BLaER1 treated with 17β-estradiol and CSF1 and Interleukin-3, amounts not matched to agents 10 nM and 100 nM (cell line): ENCODE data around the gene A3GALT2.
A peak's percentile ranks its signal among the peaks of the same experiment; 100 is the strongest.

Experiments used
- H3K27ac ChIP-seq, 11 experiments: shearing (Covaris generic); formaldehyde crosslinking; 2 replicates each; pipeline ENCODE4 v1.8.1; 2022
- H3K27me3 ChIP-seq, 11 experiments: shearing (Covaris generic); formaldehyde crosslinking; 2 replicates each; pipeline ENCODE4 v1.8.1; 2022
- H3K36me3 ChIP-seq, 11 experiments: shearing (Covaris generic); formaldehyde crosslinking; 2 replicates each; pipeline ENCODE4 v1.8.1; 2022
- H3K4me1 ChIP-seq, 10 experiments: shearing (Covaris generic); formaldehyde crosslinking; 2 replicates each; pipeline ENCODE4 v1.8.1; 2022
- H3K4me2 ChIP-seq, 11 experiments: shearing (Covaris generic); formaldehyde crosslinking; 2 replicates each; pipeline ENCODE4 v1.8.1; 2022
- H3K4me3 ChIP-seq, 10 experiments: shearing (Covaris generic); formaldehyde crosslinking; 2 replicates each; pipeline ENCODE4 v1.8.1; 2022
- H3K9ac ChIP-seq, 11 experiments: shearing (Covaris generic); formaldehyde crosslinking; 2 replicates each; pipeline ENCODE4 v1.8.1; 2022
- H3K9me3 ChIP-seq, 11 experiments: shearing (Covaris generic); formaldehyde crosslinking; replicated peaks in 1 of 11; 2 replicates each; pipeline ENCODE4 v1.8.1; 2022
- H4K20me1 ChIP-seq, 11 experiments: shearing (Covaris generic); formaldehyde crosslinking; 2 replicates each; pipeline ENCODE4 v1.8.1; 2022
- Cebpa-rat ChIP-seq, 11 experiments: shearing (Covaris generic); IDR thresholded peaks; 2 replicates each; pipeline ENCODE4 v1.8.1; 2022

A3GALT2 gene

GRCh38 chr1:33260439-33260838 lies 60.5 kb downstream of the A3GALT2 start:
- Histone ChIP-seq H3K27me3 (no peaks in the 10 kb centered on the region), H4K20me1 (peaks cover 54 to 79% (median 68%) of the 10 kb centered on the region in 11 experiments; a peak in 21 of 22 replicates), H3K27ac (no peak overlapping the region), H3K4me2 (no peak overlapping the region; a peak in 1 of 22 replicates), H3K36me3 (peaks cover 7 to 51% (median 21%) of the 10 kb centered on the region in 11 experiments; a peak in 17 of 22 replicates), H3K9ac (no peak overlapping the region; a peak in 1 of 22 replicates), H3K9me3 (no peaks in the 10 kb centered on the region), H3K4me1 (peaks cover 18 to 41% (median 27%) of the 10 kb centered on the region in 10 experiments), H3K4me3 (no peak overlapping the region)
- TF ChIP-seq Cebpa-rat (IDR thresholded peaks at IDR 0.05), result no peak

DNA sequence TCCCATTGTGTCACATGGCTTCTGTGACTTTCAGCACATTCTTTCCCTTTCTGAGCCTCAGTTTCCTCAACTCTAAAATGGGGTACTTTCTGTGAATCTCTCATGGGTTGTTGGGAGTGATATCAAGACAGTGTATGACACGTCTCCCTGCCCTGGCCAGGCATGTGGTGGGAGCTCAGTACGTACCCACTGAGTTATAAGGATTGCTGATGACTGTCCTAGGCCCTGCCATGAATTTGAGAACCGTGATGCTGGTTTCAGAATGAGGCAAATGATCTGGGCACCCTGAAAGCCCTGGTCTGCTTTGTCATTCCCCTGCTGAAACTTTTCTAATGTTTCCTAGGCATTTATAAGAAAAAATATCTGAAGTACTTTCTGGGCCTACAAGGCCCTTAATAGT lies 61.0 kb downstream of the A3GALT2 start:
- H3K27me3 ChIP-seq, result no peaks in the 10 kb centered on the region
- no peak for TF ChIP-seq Cebpa-rat (IDR thresholded peaks at IDR 0.05)
- no peak overlapping the region; a peak in 1 of 22 replicates for H3K9ac ChIP-seq
- H3K9me3 ChIP-seq, result no peaks in the 10 kb centered on the region
- H3K36me3 ChIP-seq, result peaks cover 7 to 48% (median 20%) of the 10 kb centered on the region in 11 experiments; a peak in 17 of 22 replicates
- H3K4me3 ChIP-seq, result no peak overlapping the region
- no peak overlapping the region for H3K27ac ChIP-seq
- peaks cover 49 to 74% (median 63%) of the 10 kb centered on the region in 11 experiments; a peak in 21 of 22 replicates for H4K20me1 ChIP-seq
- H3K4me1 ChIP-seq, result peaks cover 22 to 46% (median 33%) of the 10 kb centered on the region in 10 experiments
- H3K4me2 ChIP-seq, result peak overlapping the region in 6 of 11 experiments; percentile 99 to 100 (median 99); a peak in 6 of 22 replicates

DNA sequence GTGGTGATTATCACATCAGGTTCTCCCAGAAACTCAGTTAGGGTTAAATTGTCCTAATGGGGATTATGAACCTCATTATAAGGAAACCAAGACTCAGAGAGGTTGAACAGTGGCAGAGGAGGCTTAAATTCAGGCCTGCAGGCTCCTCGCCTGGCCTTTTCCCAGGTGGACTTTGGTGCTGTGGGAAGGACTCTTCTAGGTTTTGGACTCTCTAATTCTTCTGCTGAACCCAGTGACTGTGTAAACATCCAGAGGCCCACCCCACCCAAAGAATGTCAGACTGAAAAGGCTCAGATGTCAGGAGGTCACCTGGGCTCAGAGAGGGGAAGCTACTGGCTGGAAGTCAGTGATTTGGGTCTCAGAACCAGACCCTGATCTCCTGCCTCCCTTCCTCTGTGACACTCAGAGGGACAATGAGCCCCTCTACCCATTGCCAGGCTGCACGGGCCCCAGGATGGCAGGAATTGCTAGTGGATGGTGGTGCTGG lies 62.1 kb downstream of the A3GALT2 start:
- Histone ChIP-seq H3K9ac (peak overlapping the region in 7 of 11 experiments; percentile 91 to 98 (median 95); a peak in 6 of 22 replicates), H3K36me3 (peaks cover 7 to 43% (median 20%) of the 10 kb centered on the region in 11 experiments; a peak in 17 of 22 replicates), H3K27ac (peak overlapping the region in 6 of 11 experiments; percentile 90 to 97 (median 94); a peak in 8 of 22 replicates), H4K20me1 (peaks cover 38 to 63% (median 52%) of the 10 kb centered on the region in 11 experiments; a peak in 21 of 22 replicates), H3K27me3 (no peaks in the 10 kb centered on the region), H3K4me2 (peak overlapping the region; percentile 93 to 100 (median 99)), H3K9me3 (no peaks in the 10 kb centered on the region), H3K4me1 (peaks cover 24 to 47% (median 34%) of the 10 kb centered on the region in 10 experiments), H3K4me3 (peak overlapping the region in 3 of 10 experiments; percentile 78 to 88 (median 87); a peak in 3 of 20 replicates)
- no peak for TF ChIP-seq Cebpa-rat (IDR thresholded peaks at IDR 0.05)

- H4K20me1 ChIP-seq, result peaks cover 31 to 55% (median 44%) of the 10 kb centered on the region in 11 experiments; a peak in 21 of 22 replicates
- peak overlapping the region; percentile 91 to 98 (median 95) for H3K9ac ChIP-seq
- peaks cover 24 to 47% (median 34%) of the 10 kb centered on the region in 10 experiments for H3K4me1 ChIP-seq
- H3K9me3 ChIP-seq, result no peaks in the 10 kb centered on the region
- peak overlapping the region; percentile 93 to 100 (median 99) for H3K4me2 ChIP-seq
- H3K27ac ChIP-seq, result peak overlapping the region; percentile 90 to 97 (median 95)
- peak overlapping the region; percentile 73 to 93 (median 84) for H3K4me3 ChIP-seq
- TF ChIP-seq Cebpa-rat (IDR thresholded peaks at IDR 0.05), result no peak
- peaks cover 6 to 38% (median 19%) of the 10 kb centered on the region in 11 experiments; a peak in 17 of 22 replicates for H3K36me3 ChIP-seq
- H3K27me3 ChIP-seq, result no peaks in the 10 kb centered on the region
Measured at GRCh38 chr1:33257772-33258712, 62.9 kb downstream of the A3GALT2 start.

- peaks cover 24 to 48% (median 37%) of the 10 kb centered on the region in 11 experiments; a peak in 21 of 22 replicates for H4K20me1 ChIP-seq
- peaks cover 0 to 32% (median 12%) of the 10 kb centered on the region in 11 experiments; a peak in 11 of 22 replicates for H3K36me3 ChIP-seq
- TF ChIP-seq Cebpa-rat (IDR thresholded peaks at IDR 0.05), result no peak
- no peaks in the 10 kb centered on the region for H3K27me3 ChIP-seq
- H3K4me3 ChIP-seq, result peak overlapping the region; percentile 73 to 93 (median 84)
- peak overlapping the region; percentile 90 to 97 (median 95) for H3K27ac ChIP-seq
- H3K9me3 ChIP-seq, result no peaks in the 10 kb centered on the region
- peak overlapping the region; percentile 93 to 100 (median 99) for H3K4me2 ChIP-seq
- peaks cover 24 to 47% (median 34%) of the 10 kb centered on the region in 10 experiments for H3K4me1 ChIP-seq
- peak overlapping the region; percentile 91 to 98 (median 95) for H3K9ac ChIP-seq
Measured at GRCh38 chr1:33257207-33257771, 63.6 kb downstream of the A3GALT2 start.
